ENCODE data around the gene CRISPLD2. TPM values are rescaled to one million over a fixed set of nuclear protein-coding genes. Genes with fewer than 3 reads are reported as not detected.
"Not testable (repeated sequence)": the region's sequence is repeated elsewhere in the genome, so short reads cannot be mapped to it uniquely, and the experiment has no call there.

Gene CRISPLD2
- total RNA-seq, 3 donors from 2014 or later (not counting 1 experiment from before 2014, with no cell fraction given) = 0.86 to 6.3 TPM; not detected in 1

- no peak overlapping the region for H3K4me3 ChIP-seq (ENCODE audit: low read length)
- no peaks in the 10 kb centered on the region for H3K27me3 ChIP-seq (ENCODE audit: control insufficient read depth, insufficient read depth, low read length)
- no peak for TF ChIP-seq CTCF (IDR thresholded peaks at IDR 0.05)
- H3K9me3 Mint-ChIP-seq = no peaks in the 10 kb centered on the region
- intact Hi-C loops (cut with micrococcal nuclease) = no loop called here
- DNase-seq (no peak), ATAC-seq (no peak)
- no peak overlapping the region for H3K27ac Mint-ChIP-seq
- peaks cover 0 to 3% of the 10 kb centered on the region in 2 donors for H3K27me3 Mint-ChIP-seq (ENCODE audit: low read depth in 2 of 2)
- H3K4me1 ChIP-seq (ENCODE audit: control insufficient read depth, insufficient read depth, low read length) = no peaks in the 10 kb centered on the region
- H3K9me3 ChIP-seq (ENCODE audit: control insufficient read depth, insufficient read depth, low read length) = no peaks in the 10 kb centered on the region
- no peaks in the 10 kb centered on the region for H3K4me1 Mint-ChIP-seq
- no peak overlapping the region for H3K4me3 Mint-ChIP-seq
- no peaks in the 10 kb centered on the region for H3K36me3 Mint-ChIP-seq
- WGBS (ENCODE audit: insufficient coverage) = 80% methylated on average over 14 of the region's 15 CpGs
- no peak overlapping the region for H3K27ac ChIP-seq (ENCODE audit: low read length)
- no peaks in the 10 kb centered on the region for H3K36me3 ChIP-seq (ENCODE audit: control insufficient read depth, insufficient read depth, low read length)
Observed at GRCh38 chr16:84829168-84829965, 9.6 kb downstream of the CRISPLD2 start.

GRCh38 chr16:84830765-84831384, 11.1 kb downstream of the CRISPLD2 start:
- Mint-ChIP-seq H3K4me1 (no peaks in the 10 kb centered on the region), H3K4me3 (no peak overlapping the region), H3K9me3 (no peaks in the 10 kb centered on the region), H3K36me3 (no peaks in the 10 kb centered on the region), H3K27me3 (ENCODE audit: low read depth in 2 of 2) (no peaks in the 10 kb centered on the region), H3K27ac (no peak overlapping the region)
- no peaks in the 10 kb centered on the region for H3K27me3 ChIP-seq (ENCODE audit: control insufficient read depth, insufficient read depth, low read length)
- WGBS (ENCODE audit: insufficient coverage) = 84% methylated on average over 13 of the region's 13 CpGs
- no peaks in the 10 kb centered on the region for H3K36me3 ChIP-seq (ENCODE audit: control insufficient read depth, insufficient read depth, low read length)
- H3K9me3 ChIP-seq (ENCODE audit: control insufficient read depth, insufficient read depth, low read length) = no peaks in the 10 kb centered on the region
- DNase-seq (no peak), ATAC-seq (no peak)
- no peak overlapping the region for H3K27ac ChIP-seq (ENCODE audit: low read length)
- no peak overlapping the region for H3K4me3 ChIP-seq (ENCODE audit: low read length)
- no peaks in the 10 kb centered on the region for H3K4me1 ChIP-seq (ENCODE audit: control insufficient read depth, insufficient read depth, low read length)
- intact Hi-C loops (cut with micrococcal nuclease) = no loop called here
- TF ChIP-seq CTCF (IDR thresholded peaks at IDR 0.05) = no peak

- ATAC-seq; H3K4me1 Mint-ChIP-seq; H3K4me1 ChIP-seq (ENCODE audit: control insufficient read depth, insufficient read depth, low read length); H3K27me3 ChIP-seq (ENCODE audit: control insufficient read depth, insufficient read depth, low read length); H3K9me3 ChIP-seq (ENCODE audit: control insufficient read depth, insufficient read depth, low read length); H3K36me3 Mint-ChIP-seq; H3K27me3 Mint-ChIP-seq (ENCODE audit: low read depth in 2 of 2); intact Hi-C loops (cut with micrococcal nuclease); H3K27ac ChIP-seq (ENCODE audit: low read length); H3K36me3 ChIP-seq (ENCODE audit: control insufficient read depth, insufficient read depth, low read length); H3K4me3 Mint-ChIP-seq; H3K27ac Mint-ChIP-seq; H3K9me3 Mint-ChIP-seq; DNase-seq; H3K4me3 ChIP-seq (ENCODE audit: low read length): not testable (repeated sequence)
- 93% methylated on average over 8 of the region's 10 CpGs for WGBS (ENCODE audit: insufficient coverage)
Observed at GRCh38 chr16:84831728-84832127, 11.9 kb downstream of the CRISPLD2 start.

GRCh38 chr16:84832488-84833143, 12.8 kb downstream of the CRISPLD2 start:
- 90% methylated on average over 20 of the region's 20 CpGs for WGBS (ENCODE audit: insufficient coverage)
- Histone ChIP-seq H3K4me3 (ENCODE audit: low read length) (no peak overlapping the region), H3K27me3 (ENCODE audit: control insufficient read depth, insufficient read depth, low read length) (no peaks in the 10 kb centered on the region), H3K27ac (ENCODE audit: low read length) (no peak overlapping the region), H3K9me3 (ENCODE audit: control insufficient read depth, insufficient read depth, low read length) (no peaks in the 10 kb centered on the region), H3K36me3 (ENCODE audit: control insufficient read depth, insufficient read depth, low read length) (no peaks in the 10 kb centered on the region), H3K4me1 (ENCODE audit: control insufficient read depth, insufficient read depth, low read length) (no peaks in the 10 kb centered on the region)
- intact Hi-C loops (cut with micrococcal nuclease) = no loop called here
- no peaks in the 10 kb centered on the region for H3K27me3 Mint-ChIP-seq (ENCODE audit: low read depth in 2 of 2)
- H3K9me3 Mint-ChIP-seq = no peaks in the 10 kb centered on the region
- no peak overlapping the region for H3K27ac Mint-ChIP-seq
- no peak for DNase-seq
- no peak for TF ChIP-seq CTCF (IDR thresholded peaks at IDR 0.05)
- no peaks in the 10 kb centered on the region for H3K4me1 Mint-ChIP-seq
- H3K4me3 Mint-ChIP-seq = no peak overlapping the region
- ATAC-seq = no peak
- H3K36me3 Mint-ChIP-seq = no peaks in the 10 kb centered on the region

Measured in natural killer cell (primary cell).